ENCODE measurements around the gene TOMM5. TPM values are rescaled to one million over a fixed set of nuclear protein-coding genes. Genes with fewer than 3 reads are reported as not detected.

The TOMM5 gene
- polyA plus RNA-seq, 2 of the 4 experiments (the other 2 are of a cell fraction) = 338 to 339 TPM

DNA sequence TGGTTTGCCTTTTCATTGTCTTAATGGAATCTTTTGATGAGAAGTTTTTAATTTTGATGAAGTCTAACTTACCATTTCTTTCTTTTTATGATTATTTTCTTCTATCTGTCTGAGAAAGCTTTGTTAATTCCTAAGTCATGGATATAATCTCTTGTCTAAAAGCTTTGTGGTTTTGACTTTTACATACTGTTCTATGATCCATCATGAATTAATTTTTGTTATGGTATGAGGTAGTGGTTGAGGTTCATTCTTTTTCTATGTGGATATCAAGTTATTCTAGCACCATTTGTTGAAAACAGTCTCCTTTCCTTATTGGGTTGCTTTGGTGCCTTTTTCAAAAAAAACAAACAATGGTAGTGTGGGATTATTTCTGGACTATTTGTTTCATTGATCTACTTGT is 36.6 kb downstream of the TOMM5 start:
- no peak for DNase-seq (ENCODE audit: low read depth in 1 of 2, low spot score in 1 of 2)
- TF ChIP-seq BHLHE40 (IDR thresholded peaks at IDR 0.05; ENCODE audit: low read depth, low read length) (no peak), CBX2 (IDR thresholded peaks at IDR 0.05; ENCODE audit: borderline replicate concordance, low read depth) (no peak), HEYL (CRISPR knock-in tag; IDR thresholded peaks at IDR 0.05) (no peak), RNF2 (IDR thresholded peaks at IDR 0.05; ENCODE audit: borderline replicate concordance, low read depth) (no peak)
- Histone ChIP-seq H3K4me3 (no peak overlapping the region), H3K9me3 (no peaks in the 10 kb centered on the region), H3K27ac (no peak overlapping the region), H3K4me1 (0 out of 3 replicates have a peak, but pooled peaks cover 2% of the 10 kb centered on the region), H3K4me2 (no peak overlapping the region)
- POLR2A ChIA-PET = no interaction called here
- FAIRE-seq = no peak
- CTCF ChIA-PET = no interaction called here
- ATAC-seq = no peak

DNA sequence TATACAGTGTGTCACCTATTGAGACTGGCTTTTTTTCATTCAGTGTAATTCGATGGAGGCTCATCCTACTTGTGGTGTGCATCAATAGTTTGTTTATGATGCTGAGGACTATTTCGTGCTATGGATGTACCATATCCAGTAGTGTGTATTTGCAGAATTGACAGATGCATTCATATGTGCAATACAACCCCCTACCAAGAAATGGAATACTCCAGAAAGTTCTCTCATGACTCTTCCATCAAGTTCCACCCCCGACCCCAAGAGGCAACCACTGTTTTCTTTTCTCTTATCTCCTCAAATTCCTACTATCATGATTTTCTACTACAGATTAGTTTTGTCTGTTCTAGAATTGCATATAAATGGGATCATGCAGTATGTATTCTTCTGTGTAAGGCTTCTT is 38.1 kb downstream of the TOMM5 start:
- FAIRE-seq = no peak
- Histone ChIP-seq H3K9me3 (no peaks in the 10 kb centered on the region), H3K27ac (no peak overlapping the region), H3K4me2 (no peak overlapping the region), H3K4me3 (no peak overlapping the region), H3K4me1 (0 out of 3 replicates have a peak, but pooled peaks cover 4% of the 10 kb centered on the region)
- DNase-seq (ENCODE audit: low read depth in 1 of 2, low spot score in 1 of 2) = no peak
- ChIA-PET POLR2A (no interaction called here), CTCF (no interaction called here)
- ATAC-seq = no peak
- TF ChIP-seq SMC3 (IDR thresholded peaks at IDR 0.05) (no peak), HEYL (CRISPR knock-in tag; IDR thresholded peaks at IDR 0.05) (no peak), GATA3 (IDR thresholded peaks at IDR 0.05; ENCODE audit: borderline replicate concordance) (no peak)
- WGBS (ENCODE audit: missing lambda C conversion rate) = 69% methylated on average over 3 of the region's 3 CpGs

DNA sequence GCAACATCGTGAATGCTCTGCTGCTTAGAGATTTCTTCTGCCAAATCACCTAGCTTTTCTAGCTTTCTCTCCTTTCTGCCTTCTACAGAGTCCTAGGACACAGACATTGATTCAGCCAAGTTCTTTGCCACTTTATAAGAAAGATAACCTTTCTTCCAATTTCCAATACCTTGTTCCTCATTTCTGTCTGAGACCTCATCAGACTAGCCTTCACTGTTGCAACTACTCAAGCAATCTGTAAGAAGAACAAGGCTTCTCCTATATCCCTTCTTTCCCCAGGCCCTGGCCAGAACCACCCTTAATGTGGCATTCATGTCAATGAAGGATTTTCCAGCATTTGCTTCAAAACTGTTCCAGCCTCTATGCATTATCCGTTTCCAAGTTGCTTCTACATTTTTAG is 40.5 kb downstream of the TOMM5 start:
- no peaks in the 10 kb centered on the region for H3K9me3 ChIP-seq
- ChIA-PET POLR2A (no interaction called here), CTCF (no interaction called here)
- TF ChIP-seq MYC (IDR thresholded peaks at IDR 0.05; ENCODE audit: borderline replicate concordance, low read length) = no peak
- no peak for TF ChIP-seq FOXS1 (CRISPR knock-in tag; IDR thresholded peaks at IDR 0.05)
- TF ChIP-seq POLR2AphosphoS2 (conservative IDR thresholded peaks at IDR 0.05; ENCODE audit: low read length) = no peak
- no peak for TF ChIP-seq BHLHE40 (IDR thresholded peaks at IDR 0.05; ENCODE audit: low read depth, low read length)
- no peak for TF ChIP-seq TP53 (CRISPR knock-in tag; IDR thresholded peaks at IDR 0.05)
- no peak for TF ChIP-seq RARB (CRISPR knock-in tag; IDR thresholded peaks at IDR 0.05)
- no peak for TF ChIP-seq NFE2L2 (conservative IDR thresholded peaks at IDR 0.05; ENCODE audit: low read length)
- TF ChIP-seq RCOR1 (IDR thresholded peaks at IDR 0.05; ENCODE audit: low read depth, low read length) = no peak
- no peak for TF ChIP-seq HOXA7 (CRISPR knock-in tag; IDR thresholded peaks at IDR 0.05)
- TF ChIP-seq, protein P1, sequence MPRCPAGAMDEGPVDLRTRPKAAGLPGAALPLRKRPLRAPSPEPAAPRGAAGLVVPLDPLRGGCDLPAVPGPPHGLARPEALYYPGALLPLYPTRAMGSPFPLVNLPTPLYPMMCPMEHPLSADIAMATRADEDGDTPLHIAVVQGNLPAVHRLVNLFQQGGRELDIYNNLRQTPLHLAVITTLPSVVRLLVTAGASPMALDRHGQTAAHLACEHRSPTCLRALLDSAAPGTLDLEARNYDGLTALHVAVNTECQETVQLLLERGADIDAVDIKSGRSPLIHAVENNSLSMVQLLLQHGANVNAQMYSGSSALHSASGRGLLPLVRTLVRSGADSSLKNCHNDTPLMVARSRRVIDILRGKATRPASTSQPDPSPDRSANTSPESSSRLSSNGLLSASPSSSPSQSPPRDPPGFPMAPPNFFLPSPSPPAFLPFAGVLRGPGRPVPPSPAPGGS (IDR thresholded peaks at IDR 0.05) = no peak
- no peak for TF ChIP-seq CHD2 (IDR thresholded peaks at IDR 0.05; ENCODE audit: low read length, partially characterized antibody)
- TF ChIP-seq SREBF2 (IDR thresholded peaks at IDR 0.05) = no peak
- TF ChIP-seq, protein P2, sequence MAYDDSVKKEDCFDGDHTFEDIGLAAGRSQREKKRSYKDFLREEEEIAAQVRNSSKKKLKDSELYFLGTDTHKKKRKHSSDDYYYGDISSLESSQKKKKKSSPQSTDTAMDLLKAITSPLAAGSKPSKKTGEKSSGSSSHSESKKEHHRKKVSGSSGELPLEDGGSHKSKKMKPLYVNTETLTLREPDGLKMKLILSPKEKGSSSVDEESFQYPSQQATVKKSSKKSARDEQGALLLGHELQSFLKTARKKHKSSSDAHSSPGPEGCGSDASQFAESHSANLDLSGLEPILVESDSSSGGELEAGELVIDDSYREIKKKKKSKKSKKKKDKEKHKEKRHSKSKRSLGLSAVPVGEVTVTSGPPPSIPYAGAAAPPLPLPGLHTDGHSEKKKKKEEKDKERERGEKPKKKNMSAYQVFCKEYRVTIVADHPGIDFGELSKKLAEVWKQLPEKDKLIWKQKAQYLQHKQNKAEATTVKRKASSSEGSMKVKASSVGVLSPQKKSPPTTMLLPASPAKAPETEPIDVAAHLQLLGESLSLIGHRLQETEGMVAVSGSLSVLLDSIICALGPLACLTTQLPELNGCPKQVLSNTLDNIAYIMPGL (CRISPR knock-in tag; IDR thresholded peaks at IDR 0.05; ENCODE audit: borderline replicate concordance) = no peak
- TF ChIP-seq CEBPB (IDR thresholded peaks at IDR 0.05) = no peak
- TF ChIP-seq FOSL2 (IDR thresholded peaks at IDR 0.05) = no peak
- no peak for TF ChIP-seq FOSL2 (CRISPR knock-in tag; IDR thresholded peaks at IDR 0.05)
- TF ChIP-seq, protein P3, sequence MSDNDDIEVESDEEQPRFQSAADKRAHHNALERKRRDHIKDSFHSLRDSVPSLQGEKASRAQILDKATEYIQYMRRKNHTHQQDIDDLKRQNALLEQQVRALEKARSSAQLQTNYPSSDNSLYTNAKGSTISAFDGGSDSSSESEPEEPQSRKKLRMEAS (IDR thresholded peaks at IDR 0.05) = no peak
- TF ChIP-seq RNF2 (IDR thresholded peaks at IDR 0.05; ENCODE audit: borderline replicate concordance, low read depth) = no peak
- no peak for TF ChIP-seq CBX8 (IDR thresholded peaks at IDR 0.05)
- TF ChIP-seq MAFK (IDR thresholded peaks at IDR 0.05; ENCODE audit: partially characterized antibody) = no peak
- TF ChIP-seq MAZ (IDR thresholded peaks at IDR 0.05; ENCODE audit: borderline replicate concordance, low read depth, low read length) = no peak
- no peak overlapping the region for H3K4me2 ChIP-seq
- WGBS (ENCODE audit: missing lambda C conversion rate) = 88% methylated on average over 2 of the region's 2 CpGs
- H3K4me1 ChIP-seq = 0 out of 3 replicates have a peak, but pooled peaks cover 4% of the 10 kb centered on the region
- DNase-seq (ENCODE audit: low read depth in 1 of 2, low spot score in 1 of 2) (no peak), ATAC-seq (no peak), FAIRE-seq (no peak)
- H3K4me3 ChIP-seq = no peak overlapping the region
- H3K27ac ChIP-seq = no peak overlapping the region

Data from A549 (cell line).